GM12865 (cell line): ENCODE measurements around the gene TEP1.

Source experiments
- DNase-seq: peaks from one replicate; pipeline ENCODE4 v3.0.0; 2010; ENCODE audit warnings: low read depth
- H3K4me3 ChIP-seq: 2 replicates; pipeline ENCODE4 v1.5.1; 2011; ENCODE audit warnings: mild to moderate bottlenecking, low read depth, low read length, control low read depth
- TF ChIP-seq, protein P1 (sequence below): IDR thresholded peaks from 2 replicates; pipeline ENCODE4 v1.5.1; 2011; ENCODE audit warnings: low read length, control low read depth, low read depth, inconsistent platforms; ENCODE audit not compliant: insufficient read depth; ENCODE audit errors: missing control alignments

TEP1 gene

DNA sequence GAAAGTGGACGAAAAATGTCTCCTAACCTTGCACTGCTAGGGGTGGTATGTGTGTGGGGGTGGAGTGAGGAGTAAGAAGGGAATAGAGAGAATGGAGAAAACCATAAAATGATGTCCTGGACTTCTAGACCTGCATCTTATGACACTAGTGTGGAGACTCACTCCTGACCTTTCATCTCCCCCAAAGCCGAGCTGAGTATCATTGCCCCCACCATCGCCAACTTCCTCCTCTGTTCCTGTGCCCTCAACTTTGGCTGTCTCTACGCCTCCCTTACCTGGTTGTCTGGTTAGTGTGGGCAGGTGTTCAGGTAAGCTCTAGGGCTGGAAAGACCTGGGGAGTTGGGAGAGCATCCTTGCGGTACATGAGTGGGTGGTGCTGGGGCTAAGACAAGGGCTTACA, 27.2 kb upstream of the TEP1 start:
- DNase-seq = no peak
- H3K4me3 ChIP-seq = no peak overlapping the region
- TF ChIP-seq, protein P1, sequence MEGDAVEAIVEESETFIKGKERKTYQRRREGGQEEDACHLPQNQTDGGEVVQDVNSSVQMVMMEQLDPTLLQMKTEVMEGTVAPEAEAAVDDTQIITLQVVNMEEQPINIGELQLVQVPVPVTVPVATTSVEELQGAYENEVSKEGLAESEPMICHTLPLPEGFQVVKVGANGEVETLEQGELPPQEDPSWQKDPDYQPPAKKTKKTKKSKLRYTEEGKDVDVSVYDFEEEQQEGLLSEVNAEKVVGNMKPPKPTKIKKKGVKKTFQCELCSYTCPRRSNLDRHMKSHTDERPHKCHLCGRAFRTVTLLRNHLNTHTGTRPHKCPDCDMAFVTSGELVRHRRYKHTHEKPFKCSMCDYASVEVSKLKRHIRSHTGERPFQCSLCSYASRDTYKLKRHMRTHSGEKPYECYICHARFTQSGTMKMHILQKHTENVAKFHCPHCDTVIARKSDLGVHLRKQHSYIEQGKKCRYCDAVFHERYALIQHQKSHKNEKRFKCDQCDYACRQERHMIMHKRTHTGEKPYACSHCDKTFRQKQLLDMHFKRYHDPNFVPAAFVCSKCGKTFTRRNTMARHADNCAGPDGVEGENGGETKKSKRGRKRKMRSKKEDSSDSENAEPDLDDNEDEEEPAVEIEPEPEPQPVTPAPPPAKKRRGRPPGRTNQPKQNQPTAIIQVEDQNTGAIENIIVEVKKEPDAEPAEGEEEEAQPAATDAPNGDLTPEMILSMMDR = no peak

DNA sequence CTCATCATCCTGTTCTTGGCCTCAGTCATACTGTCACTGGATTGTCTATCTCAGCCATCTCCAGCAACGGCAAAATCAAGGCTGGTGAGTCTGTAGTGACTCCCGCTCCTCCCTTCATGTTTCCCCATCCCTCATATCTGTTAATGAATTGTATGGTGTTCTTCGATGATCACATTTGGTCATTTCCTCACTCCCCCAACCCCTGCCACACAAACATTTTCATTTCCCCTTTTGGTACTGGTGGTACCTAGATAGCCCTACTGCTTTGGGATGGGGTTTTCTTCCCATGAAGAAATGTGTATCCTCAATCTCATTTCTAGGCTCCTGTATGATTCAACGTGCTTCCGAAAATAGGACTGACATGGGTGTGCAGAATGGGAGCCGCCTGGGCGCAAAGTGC, 25.4 kb upstream of the TEP1 start:
- TF ChIP-seq, protein P1 = no peak

DNA sequence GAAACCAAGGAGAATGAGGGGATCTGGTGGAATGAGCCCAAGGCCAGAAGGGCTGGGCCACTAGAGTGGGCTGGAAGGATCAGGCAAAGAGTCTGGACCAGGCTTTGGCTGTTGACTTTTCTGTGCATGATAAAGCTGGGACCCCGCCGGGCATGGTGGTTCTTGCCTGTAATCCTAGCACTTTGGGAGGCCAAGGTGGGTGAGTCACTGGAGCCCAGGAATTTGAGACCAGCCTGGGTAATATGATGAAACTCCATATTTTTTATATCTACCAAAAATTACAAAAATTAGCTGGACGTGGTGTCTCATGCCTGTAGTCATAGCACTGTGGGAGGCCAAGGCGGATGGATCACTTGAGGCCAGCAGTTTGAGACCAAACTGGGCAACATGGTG, 23.1 kb upstream of the TEP1 start:
- TF ChIP-seq, protein P1 = no peak
- no peak for DNase-seq
- H3K4me3 ChIP-seq = no peak overlapping the region

More for the DNA sequence above, 25.4 kb upstream of the TEP1 start:
- no peak for DNase-seq
- H3K4me3 ChIP-seq = no peak overlapping the region

DNA sequence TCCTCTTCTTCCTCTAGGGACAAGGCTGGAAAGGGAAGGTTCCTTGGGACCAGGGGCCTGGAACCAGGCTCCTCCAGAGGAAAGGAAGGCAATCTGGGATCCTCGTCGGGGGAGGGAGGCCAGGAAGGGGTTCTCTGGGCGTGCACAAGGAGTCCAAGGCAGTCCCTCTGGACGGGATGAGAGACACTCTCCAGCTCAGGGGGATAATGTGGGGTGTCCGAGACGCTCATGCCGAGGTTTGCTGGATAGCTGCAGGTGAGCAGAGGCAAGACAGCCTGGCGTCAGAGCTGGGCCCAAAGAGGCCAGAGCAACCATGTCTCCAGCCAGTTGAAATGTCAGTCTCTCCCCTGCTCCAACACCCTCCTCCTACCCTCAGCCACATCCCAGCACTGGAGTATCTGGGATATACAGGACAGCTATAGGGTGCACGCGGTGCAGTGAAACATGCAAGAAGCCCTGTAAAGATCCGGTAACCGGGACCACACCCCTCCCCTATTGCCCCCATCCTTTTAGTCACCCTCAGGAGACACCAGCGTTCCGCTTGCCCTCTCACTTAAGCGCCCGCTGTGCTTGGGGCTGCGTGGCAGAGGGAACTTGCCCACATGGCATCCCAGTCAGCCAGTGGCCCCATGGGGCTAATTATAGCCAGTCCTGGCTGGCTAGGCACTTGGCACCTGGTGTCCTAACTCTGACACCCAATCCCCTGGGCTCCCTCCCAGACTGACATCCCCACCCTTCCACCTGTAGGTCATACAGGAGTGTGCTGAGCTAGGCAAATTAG, 22.5 kb upstream of the TEP1 start, which contains the start of gene KLHL33:
KLHL33 (minus strand) TSS at position 585 of the 781 bp plus-strand sequence; CDS start at position 230, 355 bp downstream.
- DNase-seq = no peak
- no peak within 1 kb of the TSS for H3K4me3 ChIP-seq
- TF ChIP-seq, protein P1 = no peak

DNA sequence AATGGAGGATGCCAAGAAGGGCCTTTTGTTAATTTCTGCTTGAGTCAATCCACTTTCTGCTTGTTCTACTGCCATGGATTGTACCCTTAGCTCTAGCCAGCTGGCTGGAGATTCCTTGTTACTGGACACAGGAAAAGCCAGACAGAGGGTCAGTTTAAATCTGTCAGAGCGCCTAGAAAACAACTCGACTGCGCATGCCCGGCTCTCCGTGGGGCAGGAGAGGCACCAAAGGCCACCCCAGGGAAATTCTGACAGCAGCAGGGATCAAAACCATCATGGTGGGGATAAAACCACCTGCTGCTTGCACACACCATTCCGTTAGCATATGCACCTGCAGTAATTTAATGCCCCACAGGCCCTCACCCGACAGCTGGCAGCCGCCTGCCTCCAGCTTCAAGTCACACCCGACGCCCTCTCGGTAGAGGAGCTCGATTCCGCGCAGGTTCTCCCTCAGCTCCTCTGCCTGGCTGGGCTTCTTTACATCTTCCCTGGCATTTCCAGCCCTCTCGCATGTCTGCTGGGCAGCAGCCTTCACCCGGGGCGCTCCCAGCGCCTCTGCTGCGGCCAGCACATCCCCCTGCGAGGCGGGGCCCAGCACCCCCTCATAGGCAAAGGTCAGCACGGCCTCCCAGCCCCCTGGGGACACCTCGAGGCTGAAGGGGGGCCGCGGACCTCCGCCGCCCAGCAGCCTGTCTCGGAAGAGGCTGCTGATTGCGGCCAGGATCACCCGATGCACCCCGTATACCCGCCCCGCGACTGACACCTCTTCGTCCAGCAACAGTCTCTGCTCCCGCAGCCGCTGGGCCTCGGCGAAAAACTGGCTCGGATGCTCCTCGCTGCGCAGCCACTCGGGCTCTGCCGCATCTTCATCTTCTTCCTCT, 21.6 kb upstream of the TEP1 start:
- no peak for DNase-seq
- no peak overlapping the region for H3K4me3 ChIP-seq
- TF ChIP-seq, protein P1 = no peak

DNA sequence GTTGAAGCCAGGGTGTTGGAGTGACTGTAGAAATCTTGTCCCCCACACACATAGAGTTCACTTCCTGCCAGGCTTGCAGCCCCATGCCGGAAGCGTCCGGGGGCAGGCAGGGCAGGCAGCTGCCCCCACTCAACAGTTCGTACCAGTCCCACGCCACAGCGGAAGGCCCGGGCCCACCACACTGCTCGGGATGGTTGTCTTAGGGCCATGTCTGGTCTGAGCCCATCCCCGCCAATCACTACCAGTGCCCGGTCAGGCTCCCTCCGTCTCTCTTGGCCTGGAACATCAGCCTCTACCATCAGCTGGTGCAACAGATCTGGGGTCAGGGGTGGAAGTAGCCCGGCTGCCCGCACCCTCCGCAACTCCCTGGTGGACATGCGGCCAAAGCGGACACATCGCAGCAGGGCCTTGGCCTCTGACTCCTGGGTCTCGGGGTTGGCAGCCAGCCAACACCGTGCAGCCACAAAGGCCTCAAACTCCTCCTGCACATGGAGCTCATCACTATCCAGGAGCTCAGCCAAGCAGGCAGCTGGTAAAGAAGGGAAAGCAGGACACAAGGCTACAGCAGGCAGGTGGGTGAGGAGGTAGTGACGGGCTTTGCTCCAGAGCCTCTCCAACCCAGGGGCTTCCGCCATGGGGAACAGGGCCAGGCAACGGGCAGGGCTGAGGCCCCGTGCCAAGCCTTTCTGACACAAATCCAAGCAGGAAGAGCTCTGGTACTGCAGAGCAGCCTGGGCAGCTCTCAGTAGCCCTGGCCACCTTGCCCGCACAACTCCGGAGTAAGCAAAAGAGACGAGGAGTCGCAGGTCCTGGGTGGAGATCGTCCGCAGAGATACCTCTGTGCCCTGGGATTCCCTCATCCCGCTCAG, 16.7 kb upstream of the TEP1 start:
- TF ChIP-seq, protein P1 = no peak
- no peak overlapping the region for H3K4me3 ChIP-seq
- no peak for DNase-seq
